NCI-H526 treated with DMSO at 0.1 percent for 48 hours (cell line): ENCODE data around the gene KIF24.
"Not testable (repeated sequence)": the region's sequence is repeated elsewhere in the genome, so short reads cannot be mapped to it uniquely, and the experiment has no call there.

Experiments used
- DNase-seq: peaks from one replicate; lab custom pipeline; 2025; lab: John Stamatoyannopoulos, UW

The KIF24 gene

GRCh38 chr9:34365282-34365681, 36.2 kb upstream of the KIF24 start:
- DNase-seq: no peak

GRCh38 chr9:34363619-34364351, 34.7 kb upstream of the KIF24 start:
- DNase-seq: no peak

GRCh38 chr9:34362614-34363214, 33.6 kb upstream of the KIF24 start:
- no peak for DNase-seq

GRCh38 chr9:34352957-34353356, 23.9 kb upstream of the KIF24 start:
- not testable (repeated sequence) for DNase-seq

GRCh38 chr9:34352122-34352652, 23.1 kb upstream of the KIF24 start:
- not testable (repeated sequence) for DNase-seq

GRCh38 chr9:34349324-34349723, 20.3 kb upstream of the KIF24 start:
- no peak for DNase-seq

- DNase-seq: no peak
These were observed 18.7 kb upstream of the KIF24 start for GRCh38 chr9:34347800-34348158.

GRCh38 chr9:34346873-34347799, 18.1 kb upstream of the KIF24 start:
- no peak for DNase-seq

GRCh38 chr9:34343605-34344004, 14.5 kb upstream of the KIF24 start:
- DNase-seq: no peak

GRCh38 chr9:34343090-34343489, 14.0 kb upstream of the KIF24 start:
- no peak for DNase-seq

GRCh38 chr9:34341659-34342295, 12.7 kb upstream of the KIF24 start:
- DNase-seq: no peak

- DNase-seq: no peak
These were observed 9.8 kb upstream of the KIF24 start for GRCh38 chr9:34338665-34339385.

GRCh38 chr9:34338079-34338478, 9.0 kb upstream of the KIF24 start:
- DNase-seq: not testable (repeated sequence)

GRCh38 chr9:34337403-34337802, 8.3 kb upstream of the KIF24 start:
- no peak for DNase-seq

GRCh38 chr9:34335376-34335775, 6.3 kb upstream of the KIF24 start:
- DNase-seq: no peak

GRCh38 chr9:34334916-34335315, 5.8 kb upstream of the KIF24 start:
- DNase-seq: no peak

GRCh38 chr9:34334337-34334824, 5.3 kb upstream of the KIF24 start:
- peak; percentile 64 for DNase-seq

GRCh38 chr9:34333836-34334235, 4.8 kb upstream of the KIF24 start:
- DNase-seq: no peak

GRCh38 chr9:34332076-34332964, 3.3 kb upstream of the KIF24 start:
- peak; percentile 39 for DNase-seq

- DNase-seq: no peak
These were observed 2.1 kb upstream of the KIF24 start for GRCh38 chr9:34331196-34331595.
